Measurements from ENCODE around the gene CNTNAP2.

Gene CNTNAP2

GRCh38 chr7:146116521-146117222 lies at the start of gene CNTNAP2:
Gene CNTNAP2 (plus strand): TSS chr7:146116801. CDS start chr7:146116877, 76 bp downstream.
- H3K4me3 ChIP-seq (ENCODE audit: control insufficient read depth, low read depth, low read length), result peak within 1 kb of the TSS; percentile 34
- TF ChIP-seq, protein P1, sequence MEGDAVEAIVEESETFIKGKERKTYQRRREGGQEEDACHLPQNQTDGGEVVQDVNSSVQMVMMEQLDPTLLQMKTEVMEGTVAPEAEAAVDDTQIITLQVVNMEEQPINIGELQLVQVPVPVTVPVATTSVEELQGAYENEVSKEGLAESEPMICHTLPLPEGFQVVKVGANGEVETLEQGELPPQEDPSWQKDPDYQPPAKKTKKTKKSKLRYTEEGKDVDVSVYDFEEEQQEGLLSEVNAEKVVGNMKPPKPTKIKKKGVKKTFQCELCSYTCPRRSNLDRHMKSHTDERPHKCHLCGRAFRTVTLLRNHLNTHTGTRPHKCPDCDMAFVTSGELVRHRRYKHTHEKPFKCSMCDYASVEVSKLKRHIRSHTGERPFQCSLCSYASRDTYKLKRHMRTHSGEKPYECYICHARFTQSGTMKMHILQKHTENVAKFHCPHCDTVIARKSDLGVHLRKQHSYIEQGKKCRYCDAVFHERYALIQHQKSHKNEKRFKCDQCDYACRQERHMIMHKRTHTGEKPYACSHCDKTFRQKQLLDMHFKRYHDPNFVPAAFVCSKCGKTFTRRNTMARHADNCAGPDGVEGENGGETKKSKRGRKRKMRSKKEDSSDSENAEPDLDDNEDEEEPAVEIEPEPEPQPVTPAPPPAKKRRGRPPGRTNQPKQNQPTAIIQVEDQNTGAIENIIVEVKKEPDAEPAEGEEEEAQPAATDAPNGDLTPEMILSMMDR (conservative IDR thresholded peaks at IDR 0.05; ENCODE audit: control insufficient read depth, insufficient read depth, low read depth, low read length), result no peak
- DNase-seq (ENCODE audit: low read depth), result peak; percentile 12

- no peak for DNase-seq (ENCODE audit: low read depth)
- no peak overlapping the region for H3K4me3 ChIP-seq (ENCODE audit: control insufficient read depth, low read depth, low read length)
- TF ChIP-seq, protein P1 (conservative IDR thresholded peaks at IDR 0.05; ENCODE audit: control insufficient read depth, insufficient read depth, low read depth, low read length), result no peak
Observed at GRCh38 chr7:146067880-146068279, 48.7 kb upstream of the CNTNAP2 start.

- TF ChIP-seq, protein P1 (conservative IDR thresholded peaks at IDR 0.05; ENCODE audit: control insufficient read depth, insufficient read depth, low read depth, low read length), result no peak
- DNase-seq (ENCODE audit: low read depth), result no peak
- H3K4me3 ChIP-seq (ENCODE audit: control insufficient read depth, low read depth, low read length), result no peak overlapping the region
Observed at GRCh38 chr7:146074195-146074765, 42.3 kb upstream of the CNTNAP2 start.

- H3K4me3 ChIP-seq (ENCODE audit: control insufficient read depth, low read depth, low read length), result no peak overlapping the region
- TF ChIP-seq, protein P1 (conservative IDR thresholded peaks at IDR 0.05; ENCODE audit: control insufficient read depth, insufficient read depth, low read depth, low read length), result no peak
- DNase-seq (ENCODE audit: low read depth), result no peak
Observed at GRCh38 chr7:146076344-146076743, 40.3 kb upstream of the CNTNAP2 start.

DNA sequence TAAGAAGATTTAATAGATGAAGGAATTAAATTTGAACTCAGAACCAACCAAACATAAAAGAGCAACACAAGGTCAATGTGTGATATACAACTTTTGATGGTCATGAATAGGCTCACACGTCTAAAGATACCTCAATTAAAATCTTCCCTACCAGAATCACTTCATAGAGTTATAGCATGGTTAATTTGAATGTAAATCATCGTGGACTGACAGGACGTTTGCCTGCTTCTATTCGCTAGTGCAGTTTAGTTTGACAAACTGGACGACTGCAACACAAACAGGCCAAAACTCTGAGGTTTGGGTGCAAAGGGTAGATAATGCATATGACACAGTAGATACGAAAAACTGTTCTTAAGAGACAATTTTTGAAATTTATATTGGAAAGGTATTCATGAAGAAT lies 32.5 kb upstream of the CNTNAP2 start:
- DNase-seq (ENCODE audit: low read depth), result no peak
- TF ChIP-seq, protein P1 (conservative IDR thresholded peaks at IDR 0.05; ENCODE audit: control insufficient read depth, insufficient read depth, low read depth, low read length), result no peak

GRCh38 chr7:146090023-146090645 lies 26.5 kb upstream of the CNTNAP2 start:
- TF ChIP-seq, protein P1 (conservative IDR thresholded peaks at IDR 0.05; ENCODE audit: control insufficient read depth, insufficient read depth, low read depth, low read length), result peak; percentile 67
- H3K4me3 ChIP-seq (ENCODE audit: control insufficient read depth, low read depth, low read length), result no peak overlapping the region
- DNase-seq (ENCODE audit: low read depth), result peak; percentile 30

More for the DNA sequence above, 32.5 kb upstream of the CNTNAP2 start:
- no peak overlapping the region for H3K4me3 ChIP-seq (ENCODE audit: control insufficient read depth, low read depth, low read length)

Measured in fibroblast of mammary gland (primary cell).